ENCODE measurements around the gene ASIC1. TPM values are rescaled to one million over a fixed set of nuclear protein-coding genes. Genes with fewer than 3 reads are reported as not detected.

Gene ASIC1
- total and polyA plus RNA-seq, 2 of the 4 experiments (the other 2 are of a cell fraction) = 1.6 to 9.9 TPM

GRCh38 chr12:50040657-50041056 is 16.7 kb upstream of the ASIC1 start:
- 67% methylated on average over 2 of the region's 4 CpGs; no CpG with 5 or more reads in 1 of the 2 experiments for WGBS, 2 experiments (ENCODE audit: extremely low coverage in 2 of 2, insufficient read length in 1 of 2)
- no peak for TF ChIP-seq CHD1 (IDR thresholded peaks at IDR 0.05; ENCODE audit: low read depth, low read length)
- in situ Hi-C loops (cut with MboI; ENCODE audit: low sequenced_read_pairs) (no loop called here), dilution Hi-C loops (cut with HindIII; ENCODE audit: low sequenced_read_pairs, unreplicated experiment) (no loop called here), intact Hi-C loops (cut with micrococcal nuclease) (no loop called here)
- no peaks in the 10 kb centered on the region for H4K20me1 ChIP-seq (ENCODE audit: insufficient read depth, low read length)
- no peak for DNase-seq
- no peak overlapping the region for H3K4me2 ChIP-seq (ENCODE audit: low read depth, low read length)
- H3K9me3 ChIP-seq (ENCODE audit: control insufficient read depth, insufficient read depth, low read length) = no peaks in the 10 kb centered on the region
- H2BK120ac ChIP-seq (ENCODE audit: low read depth, low read length) = no peak overlapping the region
- no peaks in the 10 kb centered on the region for H3K4me1 ChIP-seq (ENCODE audit: control insufficient read depth, insufficient read depth, low read length)
- no peak overlapping the region for H3K4ac ChIP-seq (ENCODE audit: low read depth, low read length)
- peaks cover 13% of the 10 kb centered on the region for H3K27me3 ChIP-seq (ENCODE audit: control insufficient read depth, insufficient read depth, low read length)
- H3K4me3 ChIP-seq (ENCODE audit: insufficient read depth, low read depth, low read length) = no peak overlapping the region
- H3K14ac ChIP-seq (replicated peaks; ENCODE audit: low read depth, low read length) = no peak overlapping the region
- no peak overlapping the region for H4K5ac ChIP-seq (ENCODE audit: low read depth, low read length)
- no peak overlapping the region for H3K27ac ChIP-seq (ENCODE audit: insufficient read depth, low read length)
- H2BK15ac ChIP-seq (ENCODE audit: low read depth, low read length) = no peak overlapping the region
- no peaks in the 10 kb centered on the region for H3K36me3 ChIP-seq (ENCODE audit: control insufficient read depth, insufficient read depth, low read length)
- no peak overlapping the region for H3K9ac ChIP-seq (ENCODE audit: low read depth, low read length)
- no peak for ATAC-seq (ENCODE audit: low read depth)
- H2AK5ac ChIP-seq (ENCODE audit: low read depth, low read length) = no peak overlapping the region
- H2AFZ ChIP-seq (replicated peaks; ENCODE audit: low read length, poor library complexity) = peak overlapping the region; percentile 32
- ChIA-PET CTCF (no interaction called here), POLR2A (ENCODE audit: unreplicated experiment) (no interaction called here)
- no peak overlapping the region for H3K18ac ChIP-seq (ENCODE audit: low read depth, low read length)
- H2AK9ac ChIP-seq (replicated peaks; ENCODE audit: low read depth, low read length, poor library complexity) = no peak overlapping the region
- BruUV-seq (replicated peaks) = no TSS peak
- no peak overlapping the region for H4K8ac ChIP-seq (ENCODE audit: low read depth in 2 of 2, low read length in 2 of 2)
- no peak overlapping the region for H4K91ac ChIP-seq (ENCODE audit: insufficient read depth, low read depth, low read length)
- no peak overlapping the region for H2BK20ac ChIP-seq (ENCODE audit: low read depth, low read length)
- no peak overlapping the region for H2BK5ac ChIP-seq (ENCODE audit: low read depth, low read length, poor library complexity, severe bottlenecking)
- H3K79me1 ChIP-seq (ENCODE audit: low read depth in 1 of 2, low read length in 2 of 2) = no peaks in the 10 kb centered on the region
- no peak overlapping the region for H3K56ac ChIP-seq (ENCODE audit: extremely low read depth, insufficient read depth, low read length)
- H3K9me1 ChIP-seq (ENCODE audit: insufficient read depth, low read length) = no peaks in the 10 kb centered on the region; the same call in 1 of the 2 replicates
- H3K23ac ChIP-seq (ENCODE audit: low read depth, low read length) = no peak overlapping the region

All from IMR-90 (cell line).